HepG2 (cell line): ENCODE results near the gene NAB1. TPM values are rescaled to one million over a fixed set of nuclear protein-coding genes. Genes with fewer than 3 reads are reported as not detected.

Experiments used
- ATAC-seq: fragments of 200-7000 bp; cut with Tn5 transposase; 3 replicates; pipeline ENCODE4 v1.9.1; 2020; ENCODE audit warnings: mild to moderate bottlenecking, moderate library complexity
- BruUV-seq: library from RNA; stranded (reverse); fragments of 400-500 nt; replicated peaks from 2 replicates; lab custom pipeline; 2021; lab: Mats Ljungman, UMichigan
- CTCF ChIA-PET: fragments of 300-600 bp; formaldehyde crosslinking; extraction: SDS; loops from one replicate; lab custom pipeline; 2021; ENCODE audit warnings: low total read pairs, inconsistent platforms, low intra/inter-chr PET ratio; lab: Yijun Ruan, JAX
- POLR2A ChIA-PET: fragments of 350-600 bp; sonication (Branson Sonifier 250); formaldehyde crosslinking; loops from one replicate; lab custom pipeline; 2020; ENCODE audit warnings: antibody characterized with exemption, inconsistent platforms; lab: Yijun Ruan, JAX
- DNase-seq: peaks from one replicate; pipeline ENCODE4 v3.0.0-alpha.2; 2015; ENCODE audit warnings: low spot score
- FAIRE-seq: peaks from 3 replicates; lab custom pipeline; 2011; peaks lifted over from hg19 to GRCh38; lab: Jason Lieb, UNC
- H2AFZ ChIP-seq: one replicate; pipeline ENCODE4 v1.6.1; 2011; ENCODE audit warnings: low read length, inconsistent platforms
- H3K27ac ChIP-seq: fragments of 300-600 bp; 3 replicates; pipeline ENCODE4 v1.8.0; 2011; ENCODE audit warnings: mixed run types, mild to moderate bottlenecking, mixed read lengths, low read length, inconsistent platforms; ENCODE audit not compliant: insufficient read depth; ENCODE audit errors: extremely low read length
- H3K27me3 ChIP-seq, 2 experiments: fragments of 200-600 bp in 1 of 2; 2 replicates in 1 of 2; 3 replicates in 1 of 2; pipeline versions ENCODE4 v1.6.0 to v1.8.0; 2011; ENCODE audit warnings: low read length in 2 of 2, mild to moderate bottlenecking in 2 of 2, moderate library complexity in 2 of 2, inconsistent platforms in 1 of 2; ENCODE audit not compliant: insufficient read depth in 2 of 2, control insufficient read depth in 1 of 2
- H3K36me3 ChIP-seq, 2 experiments: fragments of 200-600 bp in 1 of 2; replicated peaks in 1 of 2; 2 replicates in 1 of 2; 3 replicates in 1 of 2; pipeline versions ENCODE4 v1.5.1 to v1.8.0; 2011; ENCODE audit warnings: low read length in 2 of 2, inconsistent platforms in 1 of 2; ENCODE audit not compliant: insufficient read depth in 2 of 2, control insufficient read depth in 1 of 2
- H3K4me1 ChIP-seq: 2 replicates; pipeline ENCODE4 v1.5.1; 2012; ENCODE audit warnings: low read length, inconsistent platforms; ENCODE audit not compliant: insufficient read depth
- H3K4me2 ChIP-seq: 2 replicates; pipeline ENCODE4 v1.6.0; 2011; ENCODE audit warnings: low read depth, low read length, inconsistent platforms
- H3K4me3 ChIP-seq, 3 experiments: fragments of 200-600 bp in 1 of 3; sonication (generic), shearing (Covaris generic) in 1 of 3; replicated peaks in 1 of 3; 2 replicates each; pipeline ENCODE4 v1.5.1; 2011 to 2016; ENCODE audit warnings: low read length in 3 of 3, inconsistent platforms in 2 of 3, low read depth in 2 of 3, mild to moderate bottlenecking in 2 of 3, control low read depth in 1 of 3, mixed read lengths in 1 of 3; ENCODE audit not compliant: insufficient read depth in 1 of 3
- H3K79me2 ChIP-seq: one replicate; pipeline ENCODE4 v1.6.1; 2011; ENCODE audit warnings: low read length, inconsistent platforms; ENCODE audit not compliant: insufficient read depth
- H3K9ac ChIP-seq: 2 replicates; pipeline ENCODE4 v1.6.0; 2011; ENCODE audit warnings: mild to moderate bottlenecking, low read depth, low read length, inconsistent platforms; ENCODE audit not compliant: insufficient read depth
- H3K9me3 ChIP-seq: 2 replicates; pipeline ENCODE4 v1.5.1; 2012; ENCODE audit warnings: mild to moderate bottlenecking, low read length
- H4K20me1 ChIP-seq: 2 replicates; pipeline ENCODE4 v1.6.0; 2011; ENCODE audit warnings: inconsistent platforms, mild to moderate bottlenecking, low read length, moderate library complexity; ENCODE audit not compliant: insufficient read depth
- ASH2L ChIP-seq: fragments of 300-600, 200-600 bp; sonication (generic); IDR thresholded peaks from 2 replicates; pipeline ENCODE4 v1.7.0; 2017; ENCODE audit warnings: low read depth, mild to moderate bottlenecking, moderate library complexity, mixed read lengths, low read length; ENCODE audit not compliant: insufficient read length
- CHD2 ChIP-seq: IDR thresholded peaks from 2 replicates; pipeline ENCODE4 v1.6.1; 2011; ENCODE audit warnings: low read depth, low read length, improper control_type of control experiment
- EHMT2 ChIP-seq: fragments of 200-600 bp; sonication (generic); IDR thresholded peaks from 2 replicates; pipeline ENCODE4 v1.7.0; 2017; ENCODE audit warnings: antibody characterized with exemption, low read depth, low read length, borderline replicate concordance
- ELK4 ChIP-seq: sonication (generic); formaldehyde crosslinking; IDR thresholded peaks from 2 replicates; pipeline ENCODE4 v1.9.0; 2021; ENCODE audit warnings: missing genetic modification reagents, borderline replicate concordance
- IKZF5 ChIP-seq: IDR thresholded peaks from 2 replicates; pipeline ENCODE4 v1.6.1; 2018; ENCODE audit warnings: missing genetic modification reagents, mild to moderate bottlenecking, missing compliant biosample characterization
- IRX3 ChIP-seq: sonication (generic); formaldehyde crosslinking; IDR thresholded peaks from 2 replicates; pipeline ENCODE4 v1.8.1; 2023; ENCODE audit warnings: mild to moderate bottlenecking, low read depth, missing genetic modification reagents, borderline replicate concordance
- JDP2 ChIP-seq: sonication (generic); formaldehyde crosslinking; IDR thresholded peaks from 2 replicates; pipeline ENCODE4 v1.8.1; 2022; ENCODE audit warnings: missing genetic modification reagents, borderline replicate concordance
- MAFK ChIP-seq, 2 experiments: IDR thresholded peaks in 1 of 2; conservative IDR thresholded peaks in 1 of 2; 2 replicates each; pipeline ENCODE4 v1.6.1; 2011; ENCODE audit warnings: improper control_type of control experiment in 2 of 2, low read length in 2 of 2
- MZF1 ChIP-seq: sonication (generic); formaldehyde crosslinking; IDR thresholded peaks from 2 replicates; pipeline ENCODE4 v1.8.1; 2023; ENCODE audit warnings: mild to moderate bottlenecking, missing genetic modification reagents, borderline replicate concordance
- RARA ChIP-seq: IDR thresholded peaks from 2 replicates; pipeline ENCODE4 v1.6.1; 2016; ENCODE audit warnings: missing genetic modification reagents, missing compliant biosample characterization
- TCF7L2 ChIP-seq: IDR thresholded peaks from 2 replicates; pipeline ENCODE4 v1.6.1; 2011; ENCODE audit warnings: mild to moderate bottlenecking, low read depth, low read length, moderate library complexity
- TEAD3 ChIP-seq: optimal IDR thresholded peaks from 2 replicates; pipeline ENCODE3; 2016; ENCODE audit warnings: borderline replicate concordance
- THAP8 ChIP-seq: sonication (generic); formaldehyde crosslinking; IDR thresholded peaks from 2 replicates; pipeline ENCODE4 v1.5.1; 2020; ENCODE audit warnings: missing genetic modification reagents, mild to moderate bottlenecking, borderline replicate concordance
- ZBTB46 ChIP-seq: sonication (generic); formaldehyde crosslinking; IDR thresholded peaks from 2 replicates; pipeline ENCODE4 v1.4.0; 2020; ENCODE audit warnings: mild to moderate bottlenecking, missing genetic modification reagents, borderline replicate concordance
- ZNF124 ChIP-seq: sonication (generic); formaldehyde crosslinking; IDR thresholded peaks from 2 replicates; pipeline ENCODE4 v1.4.0; 2020; ENCODE audit warnings: missing genetic modification reagents
- ZNF138 ChIP-seq: sonication (generic); formaldehyde crosslinking; IDR thresholded peaks from 2 replicates; pipeline ENCODE4 v1.5.0; 2020; ENCODE audit warnings: mild to moderate bottlenecking, low read depth, missing genetic modification reagents
- ZNF224 ChIP-seq: sonication (generic); formaldehyde crosslinking; IDR thresholded peaks from 2 replicates; pipeline ENCODE4 v1.5.0; 2020; ENCODE audit warnings: mild to moderate bottlenecking, missing genetic modification reagents
- ZNF431 ChIP-seq: sonication (generic); formaldehyde crosslinking; IDR thresholded peaks from 2 replicates; pipeline ENCODE4 v1.9.0; 2022; ENCODE audit warnings: missing genetic modification reagents, low read depth, mild to moderate bottlenecking, borderline replicate concordance
- WGBS: methylation state at CpG from one replicate; pipeline ENCODE4 v1.1.6; 2017; ENCODE audit warnings: low lambda C conversion rate; 5-methylcytosine and 5-hydroxymethylcytosine counted together
- in situ Hi-C: cut with HindIII; loops from 2 replicates; pipeline ENCODE4 v1.10.0; 2017; ENCODE audit warnings: low pct_unique_long_range_greater_than_20kb; ENCODE audit not compliant: extremely low pct_ligation_motif_present
- intact Hi-C: fragments of 100-400 bp; cut with micrococcal nuclease; formaldehyde crosslinking; loops from one replicate; pipeline ENCODE4 v1.10.0; 2022; ENCODE audit not compliant: unreplicated experiment
- polyA plus RNA-seq, 8 experiments: library from polyadenylated mRNA; depleted of rRNA in 3 of 8; stranded (reverse) in 7 of 8; unstranded in 1 of 8; fragments of >200 nt; fragmentation: Illumina TruSeq in 4 of 8; extraction: Trizol in 4 of 8; gene quantifications; 2 replicates each; pipeline versions ENCODE4 v1.2.1 to v1.2.3, GENCODE V29; 2011 to 2016; ENCODE audit warnings: low read depth in 4 of 8, missing spikeins in 1 of 8, mixed read lengths in 1 of 8; ENCODE audit not compliant: insufficient read depth in 1 of 8
- total RNA-seq, 5 experiments: library from RNA; depleted of rRNA; stranded (reverse); fragments of >200 nt; fragmentation: Illumina TruSeq; extraction: Trizol; gene quantifications; 2 replicates each; pipeline ENCODE4 v1.2.3, GENCODE V29; 2016; ENCODE audit warnings: low read depth in 1 of 5

The NAB1 gene
- total and polyA plus RNA-seq, 2 of the 13 experiments (the other 11 are each of a cell fraction or from before 2014, with no cell fraction given) = 24.5 to 46.0 TPM

GRCh38 chr2:190664240-190664639 lies 15.4 kb downstream of the NAB1 start:
- H3K36me3 ChIP-seq = peaks cover 0 to 13% of the 10 kb centered on the region in 2 experiments; a peak in 4 of 5 replicates

GRCh38 chr2:190666895-190667294 lies 18.0 kb downstream of the NAB1 start:
- peaks cover 13% of the 10 kb centered on the region for H3K79me2 ChIP-seq
- no peak for FAIRE-seq
- TF ChIP-seq ZNF124 (CRISPR knock-in tag) (no peak), ELK4 (CRISPR knock-in tag) (no peak), EHMT2 (no peak), ZNF138 (no peak), THAP8 (CRISPR knock-in tag) (no peak), RARA (no peak), TEAD3 (CRISPR knock-in tag) (no peak), ZBTB46 (CRISPR knock-in tag) (no peak)

More at GRCh38 chr2:190664240-190664639, 15.4 kb downstream of the NAB1 start:
- H3K4me1 ChIP-seq = no peaks in the 10 kb centered on the region; the same call in 1 of the 2 replicates
- no peak for ATAC-seq
- H3K4me2 ChIP-seq = no peak overlapping the region
- 95% methylated on average over 2 of the region's 2 CpGs for WGBS
- no TSS peak for BruUV-seq
- TF ChIP-seq JDP2 (CRISPR knock-in tag) (no peak), TCF7L2 (no peak), ZNF431 (no peak), ZNF224 (no peak), MZF1 (CRISPR knock-in tag) (no peak), IKZF5 (CRISPR knock-in tag) (no peak), CHD2 (no peak), MAFK (conservative IDR thresholded peaks at IDR 0.05 in 1 of 2, IDR thresholded peaks at IDR 0.05 in 1 of 2; ENCODE audit: low read length in 2 of 2) (no peak), ASH2L (no peak), IRX3 (CRISPR knock-in tag) (no peak)
- FAIRE-seq = no peak
- H3K9ac ChIP-seq = no peak overlapping the region
- CTCF ChIA-PET = no interaction called here
- no peaks in the 10 kb centered on the region for H4K20me1 ChIP-seq
- POLR2A ChIA-PET = interaction anchor here (0.7 kb wide), 1 partner anchor 40 kb away, joined by 3 read pairs; no protein-coding TSS in a partner anchor
- H3K79me2 ChIP-seq = peaks cover 13% of the 10 kb centered on the region
- H2AFZ ChIP-seq = no peak overlapping the region
- in situ Hi-C loops = no loop called here
- no peaks in the 10 kb centered on the region for H3K9me3 ChIP-seq
- H3K4me3 ChIP-seq = no peak overlapping the region
- no peak for DNase-seq
- intact Hi-C loops = loop anchor here (2.0 kb wide), 1 partner anchor 13 kb away; no protein-coding TSS in a partner anchor
- H3K27ac ChIP-seq = no peak overlapping the region
- no peaks in the 10 kb centered on the region for H3K27me3 ChIP-seq

More at GRCh38 chr2:190666895-190667294, 18.0 kb downstream of the NAB1 start:
- ChIA-PET POLR2A (no interaction called here), CTCF (no interaction called here)
- Histone ChIP-seq H3K4me3 (no peak overlapping the region), H4K20me1 (no peaks in the 10 kb centered on the region), H3K9ac (no peak overlapping the region), H3K27ac (no peak overlapping the region), H3K36me3 (peaks cover 3 to 13% of the 10 kb centered on the region in 2 experiments; a peak in 4 of 5 replicates), H3K4me2 (no peak overlapping the region), H3K27me3 (no peaks in the 10 kb centered on the region), H3K4me1 (no peaks in the 10 kb centered on the region; the same call in 1 of the 2 replicates), H2AFZ (no peak overlapping the region), H3K9me3 (no peaks in the 10 kb centered on the region)
- intact Hi-C loops (no loop called here), in situ Hi-C loops (no loop called here)
- 95% methylated on average over 1 of the region's 1 CpG for WGBS
- BruUV-seq = no TSS peak
- ATAC-seq = no peak
- DNase-seq = no peak
